Neural progenitor cell (in vitro differentiated cells): ENCODE data around the gene LYG1.

Experiments used
- CTCF ChIP-seq: fragments of 200-600 bp; sonication (generic); IDR thresholded peaks from 2 replicates; pipeline ENCODE4 v1.5.1; 2017; ENCODE audit warnings: antibody characterized with exemption, mild to moderate bottlenecking
- EZH2 ChIP-seq: fragments of 200-600 bp; sonication (generic); IDR thresholded peaks from 2 replicates; pipeline ENCODE4 v1.6.1; 2017; ENCODE audit warnings: antibody characterized with exemption, mild to moderate bottlenecking, moderate library complexity
- EZH2phosphoT487 ChIP-seq: fragments of 200-600 bp; sonication (generic); IDR thresholded peaks from 2 replicates; pipeline ENCODE4 v1.6.1; 2017; ENCODE audit warnings: antibody characterized with exemption

- no peak for TF ChIP-seq CTCF
- TF ChIP-seq EZH2 = no peak
- TF ChIP-seq EZH2phosphoT487 = no peak
Measured at GRCh38 chr2:99259465-99259864, 41.5 kb downstream of the LYG1 start.
